HS-5 (cell line): ENCODE data around the gene STX18.
A peak's percentile ranks its signal among the peaks of the same experiment; 100 is the strongest.
"Not testable (repeated sequence)": the region's sequence is repeated elsewhere in the genome, so short reads cannot be mapped to it uniquely, and the experiment has no call there.

Experiments used
- DNase-seq: peaks from one replicate; pipeline ENCODE4 v3.0.0-alpha.2; 2012; ENCODE audit warnings: low read depth

STX18 gene

GRCh38 chr4:4437798-4438470 lies 103.9 kb downstream of the STX18 start:
- DNase-seq = no peak

GRCh38 chr4:4436244-4436823 lies 105.5 kb downstream of the STX18 start:
- no peak for DNase-seq

DNA sequence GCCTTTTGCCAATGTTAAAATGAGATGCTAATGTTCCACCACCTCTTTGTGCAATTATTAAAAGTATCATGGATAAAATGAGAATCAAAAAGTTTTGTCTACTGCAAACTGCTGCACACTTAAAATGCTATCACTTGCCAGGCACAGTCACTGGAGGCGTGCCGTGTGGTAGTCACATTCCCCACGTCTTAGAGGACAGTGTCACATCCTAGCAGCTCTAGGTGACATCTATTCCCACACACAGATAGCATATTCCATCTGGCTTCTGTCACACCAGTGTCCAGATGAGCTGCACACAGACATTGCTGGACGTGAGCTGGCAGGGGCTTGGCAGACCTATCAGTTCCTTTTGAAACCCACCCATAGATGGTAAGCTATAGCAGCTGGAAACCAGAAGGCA lies 107.9 kb downstream of the STX18 start:
- DNase-seq = no peak

GRCh38 chr4:4432341-4433125 lies 109.3 kb downstream of the STX18 start:
- no peak for DNase-seq

DNA sequence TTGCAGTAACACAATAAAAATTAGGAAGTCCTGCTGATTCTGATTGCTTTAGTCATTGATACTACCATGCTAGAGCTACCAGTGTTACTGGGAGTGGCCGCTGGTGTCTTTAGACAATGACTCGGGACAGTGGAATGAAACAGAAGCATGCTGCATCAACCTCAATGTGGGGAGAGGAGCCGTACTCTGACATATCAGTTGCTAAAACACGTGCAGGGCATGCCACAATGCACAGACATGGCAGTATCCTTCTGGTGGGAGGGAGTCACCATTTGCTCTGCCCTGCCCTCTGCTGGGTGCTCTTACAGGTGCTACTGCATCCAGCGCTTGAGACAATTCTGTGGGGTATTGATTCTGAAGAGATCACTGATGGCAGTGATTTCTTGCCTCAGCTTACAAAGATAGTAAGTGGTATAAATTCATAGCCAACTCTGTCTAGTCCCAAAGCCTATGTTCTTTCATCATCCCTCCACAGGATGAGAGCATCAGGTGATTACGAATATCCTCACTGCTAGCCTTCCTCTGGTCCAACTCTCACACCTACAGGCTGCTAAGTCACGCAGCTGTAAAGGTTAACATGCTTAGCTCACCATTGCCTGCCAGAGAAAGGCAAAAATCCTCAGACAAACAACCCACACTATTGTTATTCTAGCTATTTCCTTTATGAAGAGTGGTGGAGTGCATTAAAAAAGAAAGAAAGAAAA lies 111.2 kb downstream of the STX18 start:
- DNase-seq = peak; percentile 90

DNA sequence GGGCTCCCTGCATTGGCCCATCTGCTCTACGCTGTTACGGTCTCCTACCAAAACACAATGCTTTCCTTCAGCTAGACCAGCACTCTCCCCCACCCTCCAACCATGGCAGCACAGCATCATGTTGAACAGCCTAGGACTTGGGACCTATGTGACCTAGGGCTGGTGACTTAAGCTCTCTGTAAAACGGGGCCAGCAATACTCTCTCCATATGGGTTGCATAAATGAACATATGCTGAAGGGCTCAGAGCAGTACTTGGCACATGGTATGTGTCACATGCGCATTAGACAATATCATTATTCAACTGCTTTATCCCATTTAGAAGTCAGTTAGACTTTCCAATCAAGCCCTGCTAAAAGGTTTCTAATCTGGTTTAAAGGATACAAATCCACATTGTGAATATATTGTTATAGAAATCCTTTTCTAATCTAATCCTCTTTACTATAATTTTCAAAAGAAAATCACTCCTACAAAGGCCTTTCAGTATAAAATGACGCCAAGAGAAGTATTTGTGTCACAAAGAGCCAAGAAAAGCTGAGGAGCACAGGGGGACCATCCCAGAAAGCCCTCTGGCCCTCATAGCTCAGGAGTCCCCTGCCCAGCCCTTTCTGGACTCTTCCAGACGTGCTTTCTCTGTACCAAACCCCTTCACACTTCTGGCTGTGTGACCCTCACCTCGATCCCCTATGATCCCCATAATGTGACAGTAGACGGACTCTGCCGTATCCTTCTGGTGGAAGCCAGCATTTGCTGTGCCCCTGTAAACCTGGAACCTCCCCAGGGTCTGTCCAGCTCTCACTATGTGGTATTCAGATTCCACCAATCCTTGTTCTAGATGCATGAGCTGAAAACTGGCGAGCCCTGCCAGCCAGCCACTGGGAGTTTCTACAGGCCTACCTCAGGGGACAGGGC lies 112.6 kb downstream of the STX18 start:
- no peak for DNase-seq

DNA sequence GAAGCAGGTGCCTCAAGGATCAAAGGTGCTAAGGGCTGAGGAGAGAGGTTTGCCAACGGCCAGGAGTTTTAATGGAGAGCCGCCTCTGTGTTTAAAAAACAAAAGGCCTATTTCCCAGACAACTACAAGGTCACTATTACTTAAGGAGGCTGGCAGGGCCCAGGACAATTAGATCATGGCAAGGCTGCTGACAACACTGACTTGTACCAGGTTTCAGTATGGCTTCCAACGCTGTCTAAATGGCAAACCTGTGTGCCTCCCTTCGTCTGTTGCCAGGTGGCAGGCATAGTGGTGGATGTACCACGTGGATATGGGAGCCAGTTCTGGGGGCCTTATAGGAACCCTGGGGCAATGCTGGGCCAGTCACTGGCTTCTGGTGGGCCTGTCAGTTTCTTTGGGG lies 114.0 kb downstream of the STX18 start:
- no peak for DNase-seq

DNA sequence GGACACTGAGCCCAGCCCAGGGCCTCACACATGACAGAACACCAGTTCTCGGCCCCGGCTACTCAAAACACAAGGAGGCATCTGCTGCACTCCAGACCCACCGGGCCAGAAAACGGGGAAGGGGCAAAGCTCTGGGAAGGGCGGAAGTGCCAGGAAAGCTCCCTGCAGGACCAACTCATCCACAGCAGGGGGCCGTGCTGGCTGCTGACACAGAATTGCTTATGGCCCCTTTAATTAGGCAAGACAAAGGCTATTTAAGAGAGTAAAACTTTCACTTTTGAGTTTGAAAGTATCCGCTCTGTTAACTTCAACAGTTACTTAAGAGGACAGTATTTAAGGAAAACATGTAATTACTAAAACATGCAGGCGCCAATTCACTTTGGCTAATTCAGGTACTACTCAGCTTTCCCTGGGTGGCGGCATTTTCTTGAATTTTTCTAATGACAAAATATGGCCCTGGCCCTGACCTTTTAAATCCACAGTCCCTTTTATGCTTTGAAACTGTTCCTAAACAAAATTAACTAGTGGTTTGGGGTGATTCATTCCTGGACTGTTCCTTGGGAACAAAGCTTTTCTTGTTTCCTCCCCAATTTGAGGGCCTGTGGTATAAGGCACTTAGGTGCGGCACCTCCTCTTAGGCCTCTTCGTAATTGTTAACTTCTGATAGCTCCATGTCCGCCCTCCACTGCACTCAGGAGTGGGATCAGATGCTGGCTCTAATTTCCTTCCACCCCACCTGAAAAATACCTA lies 114.6 kb downstream of the STX18 start:
- DNase-seq = no peak

DNA sequence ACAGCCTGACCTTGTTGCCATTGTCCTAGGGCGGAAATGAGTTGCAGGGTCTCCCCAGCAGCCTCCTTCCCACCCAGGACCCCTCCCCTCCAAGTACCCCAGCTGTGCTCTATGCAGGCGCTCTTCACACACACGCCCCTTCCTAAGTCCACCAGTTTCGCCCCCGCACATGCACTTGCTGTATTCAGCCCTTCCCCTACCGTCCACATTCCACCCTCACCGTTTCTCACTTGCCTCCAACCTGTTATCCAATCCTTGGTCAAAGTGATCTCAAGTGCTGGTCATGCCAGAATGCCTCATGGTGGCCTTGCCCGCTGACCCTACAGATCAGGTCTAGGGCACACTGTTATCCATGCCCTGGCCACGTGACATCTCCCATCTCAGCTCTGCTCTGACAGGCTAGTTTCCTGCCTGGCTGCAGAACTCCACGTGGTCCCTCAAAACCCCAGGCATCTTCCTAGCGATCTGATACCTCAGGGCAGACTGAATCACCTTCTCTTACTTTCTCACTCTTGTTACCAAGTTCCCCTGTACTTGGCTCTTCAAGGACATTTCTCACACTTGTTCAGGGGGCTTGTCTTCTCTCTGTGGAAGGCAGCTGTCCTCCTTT lies 115.2 kb downstream of the STX18 start:
- DNase-seq = no peak

DNA sequence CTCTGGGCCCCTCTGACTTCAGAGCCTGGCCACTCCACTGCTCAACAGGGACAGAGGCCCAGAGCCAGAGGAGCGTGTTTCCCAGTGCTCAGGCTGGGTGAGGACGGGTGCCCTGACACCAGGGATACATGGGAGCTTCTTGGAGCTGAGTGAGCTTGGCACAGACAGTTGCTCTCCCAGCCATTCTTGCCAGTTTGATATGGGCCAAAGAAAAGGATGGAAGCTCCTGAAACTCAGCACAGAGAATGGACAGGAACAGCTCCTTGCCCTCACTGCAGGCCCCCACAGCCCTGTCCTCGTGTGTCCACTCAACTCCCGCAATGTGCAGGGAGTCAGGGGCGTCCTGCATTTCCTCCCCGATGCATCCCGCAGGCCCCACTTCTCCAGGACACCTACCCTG lies 116.2 kb downstream of the STX18 start:
- no peak for DNase-seq

- no peak for DNase-seq
Measured at GRCh38 chr4:4425119-4425690, 116.6 kb downstream of the STX18 start.

DNA sequence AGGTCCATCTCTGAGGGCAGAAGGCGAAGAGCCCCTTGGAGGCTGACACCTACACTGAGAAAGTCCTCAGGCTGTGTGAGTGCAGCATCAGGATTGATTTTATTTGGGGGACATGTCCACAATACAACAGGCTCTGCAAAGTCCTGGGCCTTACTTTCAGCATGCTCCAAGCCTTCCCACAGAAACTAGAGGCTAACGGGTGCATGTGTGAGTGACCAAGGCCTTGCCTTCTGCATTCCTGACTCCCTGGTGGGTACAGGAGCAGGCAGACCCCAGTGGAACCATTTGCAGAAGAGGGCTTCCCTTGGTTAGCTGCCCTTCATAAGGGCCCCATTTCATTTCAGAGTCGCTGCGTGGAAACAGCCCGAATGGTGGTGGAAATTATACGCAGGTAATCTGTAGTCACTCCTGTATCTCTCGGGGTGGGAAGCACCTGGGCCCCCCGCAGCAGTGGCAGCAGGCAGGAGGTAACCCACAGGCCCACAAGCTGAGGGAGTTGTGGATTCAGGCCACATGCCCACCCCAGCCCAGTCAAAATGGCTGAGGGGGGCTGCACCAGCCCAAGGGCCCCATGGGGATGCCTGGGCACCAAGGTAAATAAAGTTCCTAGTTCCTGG lies 117.2 kb downstream of the STX18 start:
- no peak for DNase-seq

- no peak for DNase-seq
Measured at GRCh38 chr4:4423706-4424498, 117.9 kb downstream of the STX18 start.

GRCh38 chr4:4422856-4423499 lies 118.9 kb downstream of the STX18 start:
- no peak for DNase-seq

DNA sequence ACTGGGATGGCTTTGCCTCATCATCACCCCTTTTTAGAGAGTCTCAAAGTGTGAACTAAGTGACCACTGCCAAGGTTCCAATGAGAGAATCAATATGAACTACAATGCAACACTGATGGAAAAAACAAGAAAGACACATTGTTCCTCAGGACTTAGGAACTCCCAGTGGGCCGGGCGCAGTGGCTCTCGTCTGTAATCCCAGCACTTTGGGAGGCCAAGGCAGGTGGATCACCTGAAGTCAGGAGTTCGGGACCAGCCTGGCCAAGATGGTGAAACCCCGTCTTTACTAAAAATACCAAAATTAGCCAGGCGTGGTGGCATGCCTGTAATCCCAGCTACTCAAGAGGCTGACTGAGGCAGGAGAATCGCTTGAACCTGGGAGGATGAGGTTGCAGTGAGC lies 119.7 kb downstream of the STX18 start:
- not testable (repeated sequence) for DNase-seq

- DNase-seq = no peak
Measured at GRCh38 chr4:4421356-4421755, 120.5 kb downstream of the STX18 start.

DNA sequence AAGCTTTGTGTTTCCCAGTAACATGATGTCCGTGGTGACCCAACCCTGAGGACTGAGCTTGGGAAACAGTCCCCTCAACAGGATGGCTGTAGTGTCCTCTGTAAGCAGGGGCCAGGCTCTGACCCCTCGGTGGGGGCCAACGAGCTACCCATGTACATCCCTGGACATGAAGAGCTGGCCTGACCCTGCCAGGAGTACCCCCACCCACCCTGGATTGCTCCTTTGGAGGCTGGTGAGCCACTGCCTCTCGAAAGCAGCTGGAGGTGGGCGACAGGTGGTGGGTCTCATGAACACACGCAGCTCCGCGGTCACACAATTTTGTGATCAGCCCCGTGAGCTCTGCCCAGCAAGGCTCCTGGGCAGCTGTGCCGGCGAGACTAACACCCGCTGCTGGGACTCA lies 121.4 kb downstream of the STX18 start:
- DNase-seq = no peak

DNA sequence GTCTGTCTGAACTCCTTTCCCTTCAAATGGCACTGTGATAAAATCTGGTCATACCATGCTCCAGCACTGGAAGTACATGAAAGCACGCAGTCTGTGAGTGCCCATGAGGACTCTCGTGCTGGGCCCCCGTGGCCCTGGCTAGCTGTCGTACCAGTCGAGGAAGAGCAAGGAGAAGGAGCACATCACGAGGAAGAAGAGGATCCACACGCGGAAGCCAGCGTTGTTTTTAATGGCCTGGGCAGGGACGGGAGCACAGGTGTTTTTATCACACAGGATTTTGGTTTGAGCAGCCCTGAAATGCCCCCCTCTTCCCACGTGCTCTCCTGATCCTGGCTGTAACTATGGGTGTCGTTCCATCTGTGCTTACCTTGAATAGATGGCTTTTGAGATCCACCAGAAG lies 122.0 kb downstream of the STX18 start:
- no peak for DNase-seq
